SK-N-SH (cell line): ENCODE measurements around the gene NDUFS7. TPM values are rescaled to one million over a fixed set of nuclear protein-coding genes. Genes with fewer than 3 reads are reported as not detected.

Source experiments
- CTCF ChIA-PET: fragments of 300-600, 350-600 bp; formaldehyde crosslinking; extraction: SDS; loops from one replicate; lab custom pipeline; 2021; lab: Yijun Ruan, JAX
- POLR2A ChIA-PET: fragments of 350-600 bp; sonication (Branson Sonifier 250); formaldehyde crosslinking; extraction: SDS; loops from one replicate; lab custom pipeline; 2020; ENCODE audit warnings: antibody characterized with exemption, inconsistent platforms; lab: Yijun Ruan, JAX
- DNase-seq: peaks from one replicate; pipeline ENCODE4 v3.0.0; 2012
- H2AFZ ChIP-seq: fragments of 200-600 bp; sonication (generic); 2 replicates; pipeline ENCODE4 v1.8.1; 2016; ENCODE audit warnings: antibody characterized with exemption, mild to moderate bottlenecking, low read depth
- H3F3A ChIP-seq: fragments of 200-600 bp; sonication (generic); replicated peaks from 2 replicates; pipeline ENCODE3; 2016; ENCODE audit warnings: antibody characterized with exemption, mild to moderate bottlenecking; ENCODE audit not compliant: insufficient read depth
- H3K27ac ChIP-seq, 2 experiments: fragments of 200-500 bp in 1 of 2; fragments of 200-600 bp in 1 of 2; sonication (Bioruptor generic) in 1 of 2; sonication (generic), shearing (Covaris generic) in 1 of 2; 2 replicates each; pipeline versions ENCODE4 v1.5.1 to v1.6.1; 2014 to 2016; ENCODE audit warnings: low read depth in 2 of 2, inconsistent platforms in 1 of 2, low read length in 1 of 2, mild to moderate bottlenecking in 1 of 2, mixed read lengths in 1 of 2
- H3K27me3 ChIP-seq: fragments of 200-600 bp; sonication (generic), shearing (Covaris generic); 2 replicates; pipeline ENCODE4 v1.6.1; 2016; ENCODE audit warnings: mixed run types; ENCODE audit not compliant: insufficient read depth
- H3K36me3 ChIP-seq, 2 experiments: fragments of 200-500 bp in 1 of 2; fragments of 200-600 bp in 1 of 2; sonication (Bioruptor generic) in 1 of 2; sonication (generic) in 1 of 2; replicated peaks in 1 of 2; 2 replicates each; pipeline versions ENCODE3 to v1.5.1; 2014 to 2016; ENCODE audit warnings: low read length in 1 of 2, mild to moderate bottlenecking in 1 of 2; ENCODE audit not compliant: insufficient read depth in 2 of 2, control insufficient read depth in 1 of 2
- H3K4me1 ChIP-seq, 2 experiments: fragments of 200-500 bp in 1 of 2; fragments of 200-600 bp in 1 of 2; sonication (Bioruptor generic) in 1 of 2; sonication (generic), shearing (Covaris generic) in 1 of 2; 2 replicates each; pipeline versions ENCODE4 v1.5.1 to v1.6.1; 2014 to 2016; ENCODE audit warnings: low read depth in 1 of 2, low read length in 1 of 2, mixed run types in 1 of 2; ENCODE audit not compliant: insufficient read depth in 2 of 2, control insufficient read depth in 1 of 2
- H3K4me2 ChIP-seq: fragments of 200-600 bp; sonication (generic), shearing (Covaris generic); 2 replicates; pipeline ENCODE4 v1.6.1; 2017; ENCODE audit warnings: mixed run types
- H3K4me3 ChIP-seq, 2 experiments: fragments of 200-500 bp in 1 of 2; fragments of 200-600 bp in 1 of 2; sonication (Bioruptor generic) in 1 of 2; sonication (generic), shearing (Covaris generic) in 1 of 2; 2 replicates each; pipeline versions ENCODE4 v1.5.1 to v1.8.1; 2014 to 2016; ENCODE audit warnings: low read depth in 2 of 2, inconsistent platforms in 1 of 2, low read length in 1 of 2, mild to moderate bottlenecking in 1 of 2, mixed read lengths in 1 of 2, moderate library complexity in 1 of 2
- H3K79me2 ChIP-seq: fragments of 200-600 bp; sonication (generic); 2 replicates; pipeline ENCODE4 v1.8.1; 2017; ENCODE audit warnings: mild to moderate bottlenecking; ENCODE audit not compliant: insufficient read depth
- H3K9ac ChIP-seq: fragments of 200-600 bp; sonication (generic); 2 replicates; pipeline ENCODE4 v1.6.1; 2017; ENCODE audit warnings: mixed run types
- H3K9me2 ChIP-seq: fragments of 200-600 bp; sonication (generic); 2 replicates; pipeline ENCODE4 v1.6.1; 2017; ENCODE audit warnings: mixed run types
- H3K9me3 ChIP-seq: fragments of 200-600 bp; sonication (generic); 2 replicates; pipeline ENCODE4 v1.6.1; 2017; ENCODE audit warnings: mixed run types, mild to moderate bottlenecking, moderate library complexity
- H4K20me1 ChIP-seq: fragments of 200-600 bp; sonication (generic); 2 replicates; pipeline ENCODE4 v1.6.1; 2017; ENCODE audit warnings: mild to moderate bottlenecking, mixed run types; ENCODE audit not compliant: insufficient read depth
- ELF1 ChIP-seq: IDR thresholded peaks from 2 replicates; pipeline ENCODE4 v1.4.0; 2012
- EP300 ChIP-seq, 2 experiments: IDR thresholded peaks; 2 replicates each; pipeline versions ENCODE4 v1.4.0 to v1.6.1; 2012; ENCODE audit warnings: borderline replicate concordance in 1 of 2, low read depth in 1 of 2, low read length in 1 of 2
- FOXJ3 ChIP-seq: sonication (generic); formaldehyde crosslinking; IDR thresholded peaks from 2 replicates; pipeline ENCODE4 v1.5.1; 2020; ENCODE audit warnings: mild to moderate bottlenecking, missing genetic modification reagents
- FOXM1 ChIP-seq: IDR thresholded peaks from 2 replicates; pipeline ENCODE4 v1.4.0; 2012; ENCODE audit warnings: low read depth, mild to moderate bottlenecking
- GABPA ChIP-seq: IDR thresholded peaks from 2 replicates; pipeline ENCODE4 v1.4.0; 2012; ENCODE audit warnings: low read depth, mild to moderate bottlenecking
- GATA2 ChIP-seq: sonication (generic); formaldehyde crosslinking; IDR thresholded peaks from 2 replicates; pipeline ENCODE4 v1.5.0; 2020; ENCODE audit warnings: mild to moderate bottlenecking, missing genetic modification reagents
- MAX ChIP-seq: IDR thresholded peaks from 2 replicates; pipeline ENCODE4 v1.4.0; 2012; ENCODE audit warnings: low read depth
- POLR2AphosphoS5 ChIP-seq: IDR thresholded peaks from 2 replicates; pipeline ENCODE4 v1.6.1; 2012; ENCODE audit warnings: low read depth, low read length
- RAD21 ChIP-seq: IDR thresholded peaks from 2 replicates; pipeline ENCODE4 v1.6.1; 2012; ENCODE audit warnings: mild to moderate bottlenecking, low read length
- REST ChIP-seq: IDR thresholded peaks from 2 replicates; pipeline ENCODE4 v1.6.1; 2012; ENCODE audit warnings: mild to moderate bottlenecking, low read depth, low read length, moderate library complexity
- RFX5 ChIP-seq: IDR thresholded peaks from 2 replicates; pipeline ENCODE4 v1.6.1; 2012; ENCODE audit warnings: mild to moderate bottlenecking, improper control_type of control experiment, low read length
- RXRA ChIP-seq: IDR thresholded peaks from 2 replicates; pipeline ENCODE4 v1.4.0; 2012; ENCODE audit warnings: low read depth, mild to moderate bottlenecking, borderline replicate concordance
- SIN3A ChIP-seq: IDR thresholded peaks from 2 replicates; pipeline ENCODE4 v1.6.1; 2012; ENCODE audit warnings: low read depth, mild to moderate bottlenecking, low read length, moderate library complexity, borderline replicate concordance
- TAF1 ChIP-seq: IDR thresholded peaks from 2 replicates; pipeline ENCODE4 v1.6.1; 2012; ENCODE audit warnings: low read depth, mild to moderate bottlenecking, low read length, moderate library complexity, borderline replicate concordance
- TCF12 ChIP-seq: IDR thresholded peaks from 2 replicates; pipeline ENCODE4 v1.4.0; 2012
- TEAD4 ChIP-seq: IDR thresholded peaks from 2 replicates; pipeline ENCODE4 v1.4.0; 2012; ENCODE audit warnings: mild to moderate bottlenecking, borderline replicate concordance; ENCODE audit not compliant: insufficient read depth
- USF1 ChIP-seq: IDR thresholded peaks from 2 replicates; pipeline ENCODE4 v1.4.0; 2012; ENCODE audit warnings: low read depth, borderline replicate concordance
- USF2 ChIP-seq: fragments of 150-350 bp; IDR thresholded peaks from 2 replicates; pipeline ENCODE4 v1.6.1; 2017; ENCODE audit warnings: antibody characterized with exemption, low read length, low read depth, borderline replicate concordance
- YY1 ChIP-seq: IDR thresholded peaks from 2 replicates; pipeline ENCODE4 v1.4.0; 2012; ENCODE audit warnings: low read depth, mild to moderate bottlenecking
- WGBS: methylation state at CpG from one replicate; pipeline ENCODE4 v1.1.6; 2017; ENCODE audit warnings: low lambda C conversion rate; 5-methylcytosine and 5-hydroxymethylcytosine counted together
- polyA plus RNA-seq, 3 experiments: library from polyadenylated mRNA; depleted of rRNA; stranded (reverse); fragments of >200 nt; gene quantifications; 2 replicates each; pipeline ENCODE4 v1.2.3, GENCODE V29; 2012

NDUFS7 gene
- polyA plus RNA-seq, 1 of the 3 experiments (the other 2 are of a cell fraction), result 66.4 TPM

GRCh38 chr19:1410136-1410786 is 26.6 kb downstream of the NDUFS7 start:
- Histone ChIP-seq H3K9me3 (no peaks in the 10 kb centered on the region), H3K9me2 (no peaks in the 10 kb centered on the region), H3K4me3 (peak overlapping the region in 1 of 2 experiments; percentile 86; a peak in 1 of 4 replicates), H2AFZ (no peak overlapping the region), H3K4me2 (peak overlapping the region; percentile 99), H3K79me2 (peaks cover 76% of the 10 kb centered on the region), H4K20me1 (peaks cover 67% of the 10 kb centered on the region), H3F3A (peaks cover 9% of the 10 kb centered on the region), H3K36me3 (peaks cover 0 to 10% of the 10 kb centered on the region in 2 experiments), H3K27me3 (no peaks in the 10 kb centered on the region), H3K9ac (peak overlapping the region; percentile 95; the same call in 1 of the 2 replicates), H3K4me1 (peaks cover 6 to 29% of the 10 kb centered on the region in 2 experiments; a peak in 2 of 4 replicates), H3K27ac (no peak overlapping the region)
- POLR2A ChIA-PET, result no interaction called here
- TF ChIP-seq FOXJ3, result no peak
- no peak for TF ChIP-seq FOXM1
- TF ChIP-seq TAF1, result no peak
- TF ChIP-seq SIN3A, result no peak
- WGBS, result 85% methylated on average over 12 of the region's 23 CpGs
- no peak for DNase-seq
- CTCF ChIA-PET, result interaction anchor here (1.5 to 2.2 kb wide), 2 partner anchors 35 to 130 kb away, joined by 7 to 8 read pairs; no protein-coding TSS in a partner anchor

- no peak overlapping the region for H3K9ac ChIP-seq
- no peak for DNase-seq
- no peaks in the 10 kb centered on the region for H3K9me2 ChIP-seq
- peaks cover 81% of the 10 kb centered on the region for H3K79me2 ChIP-seq
- WGBS, result 97% methylated on average over 4 of the region's 9 CpGs
- TF ChIP-seq TAF1 (no peak), GATA2 (CRISPR knock-in tag) (no peak), REST (no peak), USF2 (no peak), EP300 (IDR thresholded peaks at IDR 0.05; ENCODE audit: borderline replicate concordance in 1 of 2, low read depth in 1 of 2, low read length in 1 of 2) (no peak), USF1 (no peak), RFX5 (no peak), ELF1 (no peak), MAX (no peak), TEAD4 (no peak), RXRA (no peak), RAD21 (no peak), TCF12 (no peak), POLR2AphosphoS5 (no peak), FOXJ3 (no peak), YY1 (no peak), GABPA (no peak)
- no peaks in the 10 kb centered on the region for H3K27me3 ChIP-seq
- no peak overlapping the region for H3K4me3 ChIP-seq
- peaks cover 10 to 29% of the 10 kb centered on the region in 2 experiments; a peak in 3 of 4 replicates for H3K4me1 ChIP-seq
- H3K36me3 ChIP-seq, result peaks cover 0 to 10% of the 10 kb centered on the region in 2 experiments
- ChIA-PET CTCF (interaction anchor here (1.5 to 2.8 kb wide), 2 partner anchors 34 to 131 kb away, joined by 7 to 13 read pairs; no protein-coding TSS in a partner anchor), POLR2A (no interaction called here)
- H3K4me2 ChIP-seq, result peak overlapping the region; percentile 99; the same call in 1 of the 2 replicates
- H2AFZ ChIP-seq, result no peak overlapping the region
- H3K27ac ChIP-seq, result no peak overlapping the region
- peaks cover 72% of the 10 kb centered on the region for H4K20me1 ChIP-seq
- no peaks in the 10 kb centered on the region for H3K9me3 ChIP-seq
- H3F3A ChIP-seq, result peaks cover 7% of the 10 kb centered on the region
These were observed 27.1 kb downstream of the NDUFS7 start for GRCh38 chr19:1410789-1411188.
